Measurements from ENCODE around the gene MINDY3.

The MINDY3 gene

GRCh38 chr10:15815242-15815885, 44.9 kb downstream of the MINDY3 start (continued):
- TF ChIP-seq ZNF341 (tag by site-specific recombination; IDR thresholded peaks at IDR 0.05; ENCODE audit: low read depth) (no peak), ZNF776 (tag by site-specific recombination; IDR thresholded peaks at IDR 0.05; ENCODE audit: borderline replicate concordance) (no peak), PRDM4 (tag by site-specific recombination; IDR thresholded peaks at IDR 0.05) (peak; percentile 58; the same call in 1 of the 2 replicates), KLF7 (tag by site-specific recombination; IDR thresholded peaks at IDR 0.05; ENCODE audit: borderline replicate concordance) (no peak), ZBTB17 (tag by site-specific recombination; IDR thresholded peaks at IDR 0.05) (peak; percentile 81), ZNF174 (tag by site-specific recombination; IDR thresholded peaks at IDR 0.05) (no peak), ZNF530 (tag by site-specific recombination; IDR thresholded peaks at IDR 0.05; ENCODE audit: low read depth) (no peak), ELK4 (IDR thresholded peaks at IDR 0.05; ENCODE audit: borderline replicate concordance, low read depth, low read length) (no peak), IKZF3 (tag by site-specific recombination; IDR thresholded peaks at IDR 0.05) (peak; percentile 68), ZBTB10 (tag by site-specific recombination; IDR thresholded peaks at IDR 0.05) (no peak), FEZF1 (tag by site-specific recombination; IDR thresholded peaks at IDR 0.05) (peak; percentile 59), ZNF488 (tag by site-specific recombination; IDR thresholded peaks at IDR 0.05) (no peak), ZFP69B (tag by site-specific recombination; IDR thresholded peaks at IDR 0.05) (no peak), HOXD13 (CRISPR knock-in tag; IDR thresholded peaks at IDR 0.05; ENCODE audit: borderline replicate concordance) (no peak), ZNF830 (tag by site-specific recombination; IDR thresholded peaks at IDR 0.05; ENCODE audit: low read depth) (no peak), SP3 (tag by site-specific recombination; IDR thresholded peaks at IDR 0.05) (no peak), ZNF175 (tag by site-specific recombination; IDR thresholded peaks at IDR 0.05) (no peak), ZNF423 (tag by site-specific recombination; IDR thresholded peaks at IDR 0.05) (no peak), ZNF10 (tag by site-specific recombination; IDR thresholded peaks at IDR 0.05) (no peak), ZBTB21 (tag by site-specific recombination; IDR thresholded peaks at IDR 0.05) (no peak), ZNF221 (tag by site-specific recombination; IDR thresholded peaks at IDR 0.05; ENCODE audit: borderline replicate concordance) (no peak), ZIC2 (tag by site-specific recombination; IDR thresholded peaks at IDR 0.05) (no peak)
- TF ChIP-seq, protein P1, sequence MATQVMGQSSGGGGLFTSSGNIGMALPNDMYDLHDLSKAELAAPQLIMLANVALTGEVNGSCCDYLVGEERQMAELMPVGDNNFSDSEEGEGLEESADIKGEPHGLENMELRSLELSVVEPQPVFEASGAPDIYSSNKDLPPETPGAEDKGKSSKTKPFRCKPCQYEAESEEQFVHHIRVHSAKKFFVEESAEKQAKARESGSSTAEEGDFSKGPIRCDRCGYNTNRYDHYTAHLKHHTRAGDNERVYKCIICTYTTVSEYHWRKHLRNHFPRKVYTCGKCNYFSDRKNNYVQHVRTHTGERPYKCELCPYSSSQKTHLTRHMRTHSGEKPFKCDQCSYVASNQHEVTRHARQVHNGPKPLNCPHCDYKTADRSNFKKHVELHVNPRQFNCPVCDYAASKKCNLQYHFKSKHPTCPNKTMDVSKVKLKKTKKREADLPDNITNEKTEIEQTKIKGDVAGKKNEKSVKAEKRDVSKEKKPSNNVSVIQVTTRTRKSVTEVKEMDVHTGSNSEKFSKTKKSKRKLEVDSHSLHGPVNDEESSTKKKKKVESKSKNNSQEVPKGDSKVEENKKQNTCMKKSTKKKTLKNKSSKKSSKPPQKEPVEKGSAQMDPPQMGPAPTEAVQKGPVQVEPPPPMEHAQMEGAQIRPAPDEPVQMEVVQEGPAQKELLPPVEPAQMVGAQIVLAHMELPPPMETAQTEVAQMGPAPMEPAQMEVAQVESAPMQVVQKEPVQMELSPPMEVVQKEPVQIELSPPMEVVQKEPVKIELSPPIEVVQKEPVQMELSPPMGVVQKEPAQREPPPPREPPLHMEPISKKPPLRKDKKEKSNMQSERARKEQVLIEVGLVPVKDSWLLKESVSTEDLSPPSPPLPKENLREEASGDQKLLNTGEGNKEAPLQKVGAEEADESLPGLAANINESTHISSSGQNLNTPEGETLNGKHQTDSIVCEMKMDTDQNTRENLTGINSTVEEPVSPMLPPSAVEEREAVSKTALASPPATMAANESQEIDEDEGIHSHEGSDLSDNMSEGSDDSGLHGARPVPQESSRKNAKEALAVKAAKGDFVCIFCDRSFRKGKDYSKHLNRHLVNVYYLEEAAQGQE (tag by site-specific recombination; IDR thresholded peaks at IDR 0.05), result no peak
- TF ChIP-seq, protein P2, sequence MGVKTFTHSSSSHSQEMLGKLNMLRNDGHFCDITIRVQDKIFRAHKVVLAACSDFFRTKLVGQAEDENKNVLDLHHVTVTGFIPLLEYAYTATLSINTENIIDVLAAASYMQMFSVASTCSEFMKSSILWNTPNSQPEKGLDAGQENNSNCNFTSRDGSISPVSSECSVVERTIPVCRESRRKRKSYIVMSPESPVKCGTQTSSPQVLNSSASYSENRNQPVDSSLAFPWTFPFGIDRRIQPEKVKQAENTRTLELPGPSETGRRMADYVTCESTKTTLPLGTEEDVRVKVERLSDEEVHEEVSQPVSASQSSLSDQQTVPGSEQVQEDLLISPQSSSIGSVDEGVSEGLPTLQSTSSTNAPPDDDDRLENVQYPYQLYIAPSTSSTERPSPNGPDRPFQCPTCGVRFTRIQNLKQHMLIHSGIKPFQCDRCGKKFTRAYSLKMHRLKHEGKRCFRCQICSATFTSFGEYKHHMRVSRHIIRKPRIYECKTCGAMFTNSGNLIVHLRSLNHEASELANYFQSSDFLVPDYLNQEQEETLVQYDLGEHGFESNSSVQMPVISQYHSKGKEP (tag by site-specific recombination; IDR thresholded peaks at IDR 0.05), result peak; percentile 86
- TF ChIP-seq, protein P3, sequence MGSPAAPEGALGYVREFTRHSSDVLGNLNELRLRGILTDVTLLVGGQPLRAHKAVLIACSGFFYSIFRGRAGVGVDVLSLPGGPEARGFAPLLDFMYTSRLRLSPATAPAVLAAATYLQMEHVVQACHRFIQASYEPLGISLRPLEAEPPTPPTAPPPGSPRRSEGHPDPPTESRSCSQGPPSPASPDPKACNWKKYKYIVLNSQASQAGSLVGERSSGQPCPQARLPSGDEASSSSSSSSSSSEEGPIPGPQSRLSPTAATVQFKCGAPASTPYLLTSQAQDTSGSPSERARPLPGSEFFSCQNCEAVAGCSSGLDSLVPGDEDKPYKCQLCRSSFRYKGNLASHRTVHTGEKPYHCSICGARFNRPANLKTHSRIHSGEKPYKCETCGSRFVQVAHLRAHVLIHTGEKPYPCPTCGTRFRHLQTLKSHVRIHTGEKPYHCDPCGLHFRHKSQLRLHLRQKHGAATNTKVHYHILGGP (tag by site-specific recombination; IDR thresholded peaks at IDR 0.05), result no peak

Measured in HEK293 (cell line).